Femur (tissue), 1 donor: ENCODE measurements around the gene SMS.
"Not testable (repeated sequence)": the region's sequence is repeated elsewhere in the genome, so short reads cannot be mapped to it uniquely, and the experiment has no call there.

Source experiments
- DNase-seq: peaks from one replicate; pipeline ENCODE4 v3.0.0-alpha.2; 2017

Gene SMS

GRCh38 chrX:21940356-21940829 is at the start of gene SMS:
TSS of gene SMS (plus strand) at chrX:21940709. CDS start at chrX:21940825, 116 bp downstream.
- peak; percentile 84 for DNase-seq

- no peak for DNase-seq
These were observed 35.2 kb upstream of the SMS start for GRCh38 chrX:21905313-21905712.

- DNase-seq: no peak
These were observed 34.6 kb upstream of the SMS start for GRCh38 chrX:21905953-21906352.

- DNase-seq: no peak
These were observed 33.2 kb upstream of the SMS start for GRCh38 chrX:21907260-21907659.

GRCh38 chrX:21911481-21911880 is 29.0 kb upstream of the SMS start:
- DNase-seq: no peak

- DNase-seq: no peak
These were observed 28.3 kb upstream of the SMS start for GRCh38 chrX:21912220-21912619.

GRCh38 chrX:21912989-21913388 is 27.5 kb upstream of the SMS start:
- no peak for DNase-seq

GRCh38 chrX:21926116-21926515 is 14.4 kb upstream of the SMS start:
- no peak for DNase-seq

GRCh38 chrX:21926527-21927278 is 13.8 kb upstream of the SMS start:
- DNase-seq: no peak

GRCh38 chrX:21929209-21929608 is 11.3 kb upstream of the SMS start:
- no peak for DNase-seq

GRCh38 chrX:21930986-21931385 is 9.5 kb upstream of the SMS start:
- no peak for DNase-seq

GRCh38 chrX:21932292-21933002 is 8.1 kb upstream of the SMS start:
- no peak for DNase-seq

GRCh38 chrX:21933077-21933476 is 7.4 kb upstream of the SMS start:
- no peak for DNase-seq

- DNase-seq: no peak
These were observed 6.1 kb upstream of the SMS start for GRCh38 chrX:21934414-21934813.

GRCh38 chrX:21939906-21940305 is 603 bp upstream of the SMS start:
- DNase-seq: no peak

GRCh38 chrX:21943460-21944135 is 3.1 kb downstream of the SMS start:
- no peak for DNase-seq

GRCh38 chrX:21944136-21944615 is 3.7 kb downstream of the SMS start:
- no peak for DNase-seq

- DNase-seq: no peak
These were observed 6.6 kb downstream of the SMS start for GRCh38 chrX:21946925-21947641.

GRCh38 chrX:21947671-21948070 is 7.2 kb downstream of the SMS start:
- DNase-seq: no peak

GRCh38 chrX:21948897-21949578 is 8.5 kb downstream of the SMS start:
- DNase-seq: no peak

- DNase-seq: no peak
These were observed 9.2 kb downstream of the SMS start for GRCh38 chrX:21949689-21950088.

GRCh38 chrX:21950557-21950956 is 10.0 kb downstream of the SMS start:
- not testable (repeated sequence) for DNase-seq
